ENCODE results near the gene PLA2G12B. TPM values are rescaled to one million over a fixed set of nuclear protein-coding genes. Genes with fewer than 3 reads are reported as not detected.
"Not testable (repeated sequence)": the region's sequence is repeated elsewhere in the genome, so short reads cannot be mapped to it uniquely, and the experiment has no call there.

The PLA2G12B gene
- total RNA-seq, 1 experiment from 2014 or later = not detected

DNA sequence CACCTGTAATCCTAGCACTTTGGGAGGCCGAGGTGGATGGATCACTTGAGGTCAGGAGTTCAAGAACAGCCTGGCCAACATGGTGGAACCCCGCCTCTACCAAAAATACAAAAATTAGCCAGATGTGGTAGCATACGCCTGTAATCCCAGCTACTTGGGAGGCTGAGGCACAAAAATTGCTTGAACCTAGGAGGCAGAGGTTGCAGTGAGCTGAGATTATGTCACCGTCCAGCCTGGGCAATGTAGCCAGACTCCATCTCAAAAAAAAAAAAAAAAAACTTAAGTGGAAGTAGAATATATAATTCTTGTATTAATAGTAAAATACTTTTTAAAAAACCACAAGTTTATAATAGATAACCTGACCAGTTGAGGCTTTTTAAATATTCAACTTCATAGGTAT lies 30.0 kb upstream of the PLA2G12B start:
- H3K27me3 Mint-ChIP-seq (ENCODE audit: unreplicated experiment); H3K9me3 Mint-ChIP-seq (ENCODE audit: low read depth, unreplicated experiment); intact Hi-C loops (cut with micrococcal nuclease; ENCODE audit: unreplicated experiment); DNase-seq; H3K27ac Mint-ChIP-seq (ENCODE audit: unreplicated experiment); H3K4me3 Mint-ChIP-seq (ENCODE audit: low read depth, unreplicated experiment); BruUV-seq (replicated peaks); H3K36me3 Mint-ChIP-seq (ENCODE audit: insufficient read depth, unreplicated experiment); H3K4me1 Mint-ChIP-seq (ENCODE audit: low read depth, unreplicated experiment): not testable (repeated sequence)
- CTCF ChIA-PET = interaction anchor here (0.6 kb wide), 1 partner anchor 16 kb away, joined by 6 read pairs; no protein-coding TSS in a partner anchor

GRCh38 chr10:72981882-72982529 lies 27.4 kb upstream of the PLA2G12B start:
- H3K27ac Mint-ChIP-seq (ENCODE audit: unreplicated experiment) = no peak overlapping the region
- intact Hi-C loops (cut with micrococcal nuclease; ENCODE audit: unreplicated experiment) = no loop called here

GRCh38 chr10:72981028-72981881 lies 26.6 kb upstream of the PLA2G12B start:
- TF ChIP-seq CTCF (IDR thresholded peaks at IDR 0.05; ENCODE audit: unreplicated experiment) = no peak
- no peaks in the 10 kb centered on the region for H3K36me3 Mint-ChIP-seq (ENCODE audit: insufficient read depth, unreplicated experiment)
- H3K9me3 Mint-ChIP-seq (ENCODE audit: low read depth, unreplicated experiment) = peaks cover 26% of the 10 kb centered on the region
- BruUV-seq (replicated peaks) = no TSS peak
- H3K27ac Mint-ChIP-seq (ENCODE audit: unreplicated experiment) = no peak overlapping the region
- intact Hi-C loops (cut with micrococcal nuclease; ENCODE audit: unreplicated experiment) = no loop called here
- no peak for DNase-seq
- H3K27me3 Mint-ChIP-seq (ENCODE audit: unreplicated experiment) = no peaks in the 10 kb centered on the region
- no peak overlapping the region for H3K4me3 Mint-ChIP-seq (ENCODE audit: low read depth, unreplicated experiment)
- CTCF ChIA-PET = interaction anchor here (0.6 kb wide), 1 partner anchor 377 kb away, joined by 10 read pairs; no protein-coding TSS in a partner anchor
- H3K4me1 Mint-ChIP-seq (ENCODE audit: low read depth, unreplicated experiment) = no peaks in the 10 kb centered on the region

More at GRCh38 chr10:72981882-72982529, 27.4 kb upstream of the PLA2G12B start:
- no peak for DNase-seq
- CTCF ChIA-PET = no interaction called here
- H3K9me3 Mint-ChIP-seq (ENCODE audit: low read depth, unreplicated experiment) = peaks cover 25% of the 10 kb centered on the region
- BruUV-seq (replicated peaks) = no TSS peak
- H3K36me3 Mint-ChIP-seq (ENCODE audit: insufficient read depth, unreplicated experiment) = no peaks in the 10 kb centered on the region
- H3K4me1 Mint-ChIP-seq (ENCODE audit: low read depth, unreplicated experiment) = no peaks in the 10 kb centered on the region
- no peaks in the 10 kb centered on the region for H3K27me3 Mint-ChIP-seq (ENCODE audit: unreplicated experiment)
- no peak overlapping the region for H3K4me3 Mint-ChIP-seq (ENCODE audit: low read depth, unreplicated experiment)
- TF ChIP-seq CTCF (IDR thresholded peaks at IDR 0.05; ENCODE audit: unreplicated experiment) = no peak

- no TSS peak for BruUV-seq (replicated peaks)
- CTCF ChIA-PET = no interaction called here
- H3K4me3 Mint-ChIP-seq (ENCODE audit: low read depth, unreplicated experiment) = no peak overlapping the region
- DNase-seq = no peak
- intact Hi-C loops (cut with micrococcal nuclease; ENCODE audit: unreplicated experiment) = no loop called here
- H3K4me1 Mint-ChIP-seq (ENCODE audit: low read depth, unreplicated experiment) = no peaks in the 10 kb centered on the region
- peaks cover 26% of the 10 kb centered on the region for H3K9me3 Mint-ChIP-seq (ENCODE audit: low read depth, unreplicated experiment)
- H3K36me3 Mint-ChIP-seq (ENCODE audit: insufficient read depth, unreplicated experiment) = no peaks in the 10 kb centered on the region
- no peak for TF ChIP-seq CTCF (IDR thresholded peaks at IDR 0.05; ENCODE audit: unreplicated experiment)
- no peak overlapping the region for H3K27ac Mint-ChIP-seq (ENCODE audit: unreplicated experiment)
- H3K27me3 Mint-ChIP-seq (ENCODE audit: unreplicated experiment) = no peaks in the 10 kb centered on the region
Measured at GRCh38 chr10:72980348-72980747, 25.7 kb upstream of the PLA2G12B start.
